Testis (tissue), 2 donors: ENCODE results near the gene TGM2.

ENCODE experiments used
- POLR2A ChIP-seq: fragments of 450-650 bp; IDR thresholded peaks from one replicate; pipeline ENCODE4 v1.6.1; 2017; ENCODE audit warnings: antibody characterized with exemption, mild to moderate bottlenecking, moderate library complexity
- TF ChIP-seq, protein P1 (sequence below), 3 experiments: fragments of 450-650 bp in 2 of 3; fragments of 200-600 bp in 1 of 3; sonication (generic) in 1 of 3; IDR thresholded peaks; one replicate each; pipeline ENCODE4 v1.5.1; 2016 to 2019; ENCODE audit warnings: antibody characterized with exemption in 3 of 3, mild to moderate bottlenecking in 2 of 3, moderate library complexity in 1 of 3

DNA sequence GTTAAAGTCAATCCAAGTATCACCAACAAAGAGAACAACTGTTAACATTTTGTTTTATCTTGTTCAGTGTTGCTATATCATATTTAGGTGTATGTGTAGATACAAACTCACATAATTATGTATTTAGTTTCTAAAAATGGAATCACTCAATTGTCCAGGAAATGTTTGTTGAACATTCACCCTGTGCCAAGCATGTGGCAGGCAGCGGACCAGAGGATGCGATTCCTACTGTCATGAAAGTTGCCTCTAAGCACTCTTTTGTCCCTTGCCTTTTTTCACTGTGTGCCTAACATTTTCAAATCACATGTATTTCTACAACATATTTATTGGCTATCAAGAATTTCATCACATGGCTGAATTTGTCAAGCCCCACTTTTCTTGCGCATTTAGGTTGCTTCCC lies 16.9 kb upstream of the TGM2 start:
- TF ChIP-seq, protein P1, sequence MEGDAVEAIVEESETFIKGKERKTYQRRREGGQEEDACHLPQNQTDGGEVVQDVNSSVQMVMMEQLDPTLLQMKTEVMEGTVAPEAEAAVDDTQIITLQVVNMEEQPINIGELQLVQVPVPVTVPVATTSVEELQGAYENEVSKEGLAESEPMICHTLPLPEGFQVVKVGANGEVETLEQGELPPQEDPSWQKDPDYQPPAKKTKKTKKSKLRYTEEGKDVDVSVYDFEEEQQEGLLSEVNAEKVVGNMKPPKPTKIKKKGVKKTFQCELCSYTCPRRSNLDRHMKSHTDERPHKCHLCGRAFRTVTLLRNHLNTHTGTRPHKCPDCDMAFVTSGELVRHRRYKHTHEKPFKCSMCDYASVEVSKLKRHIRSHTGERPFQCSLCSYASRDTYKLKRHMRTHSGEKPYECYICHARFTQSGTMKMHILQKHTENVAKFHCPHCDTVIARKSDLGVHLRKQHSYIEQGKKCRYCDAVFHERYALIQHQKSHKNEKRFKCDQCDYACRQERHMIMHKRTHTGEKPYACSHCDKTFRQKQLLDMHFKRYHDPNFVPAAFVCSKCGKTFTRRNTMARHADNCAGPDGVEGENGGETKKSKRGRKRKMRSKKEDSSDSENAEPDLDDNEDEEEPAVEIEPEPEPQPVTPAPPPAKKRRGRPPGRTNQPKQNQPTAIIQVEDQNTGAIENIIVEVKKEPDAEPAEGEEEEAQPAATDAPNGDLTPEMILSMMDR (IDR thresholded peaks at IDR 0.05) = no peak
- TF ChIP-seq POLR2A = no peak
